GM10266 (cell line): ENCODE results near the gene SMU1.

Source experiments
- DNase-seq: peaks from one replicate; pipeline ENCODE4 v3.0.0; 2012; ENCODE audit errors: extremely low spot score
- TF ChIP-seq, protein P1 (sequence below): IDR thresholded peaks from 2 replicates; pipeline ENCODE4 v1.5.1; 2012; ENCODE audit warnings: mild to moderate bottlenecking, low read depth; ENCODE audit not compliant: control insufficient read depth, insufficient read depth; ENCODE audit errors: missing control alignments

SMU1 gene

DNA sequence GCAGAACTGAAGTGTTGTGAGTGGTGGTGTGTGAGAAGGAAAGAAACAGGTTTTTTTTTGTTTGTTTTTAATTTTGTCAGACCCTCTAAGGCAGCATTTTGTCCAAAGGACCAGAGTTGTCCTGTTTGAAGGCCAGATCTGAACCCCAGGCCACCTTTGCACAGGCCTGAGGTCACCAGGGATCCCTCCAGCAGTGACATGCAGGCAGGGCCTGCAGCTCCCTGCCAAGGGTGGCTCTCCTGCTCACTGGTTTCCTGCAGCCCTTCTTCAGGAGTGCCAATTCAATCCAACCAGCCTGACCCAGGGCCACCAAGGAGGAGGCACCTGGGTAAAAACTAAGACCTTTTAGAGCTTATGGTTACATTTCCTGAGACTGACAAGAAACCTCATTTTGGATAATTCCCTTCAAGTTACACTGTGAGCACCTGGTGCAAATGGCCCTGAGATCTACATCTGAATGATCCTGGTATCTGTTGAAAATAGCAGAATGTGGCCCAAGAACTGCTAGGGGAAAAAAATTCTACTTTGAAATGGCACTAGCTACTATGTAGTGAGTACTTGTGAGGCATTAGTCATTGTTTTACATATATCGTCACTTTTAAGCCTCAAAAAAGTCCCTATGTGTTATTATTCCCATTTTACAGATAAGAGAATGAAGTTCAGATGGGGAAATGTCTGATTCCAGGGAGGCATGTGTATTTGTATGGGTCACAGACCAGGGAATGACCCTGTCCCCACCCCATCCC is 33.5 kb upstream of the SMU1 start:
- TF ChIP-seq, protein P1, sequence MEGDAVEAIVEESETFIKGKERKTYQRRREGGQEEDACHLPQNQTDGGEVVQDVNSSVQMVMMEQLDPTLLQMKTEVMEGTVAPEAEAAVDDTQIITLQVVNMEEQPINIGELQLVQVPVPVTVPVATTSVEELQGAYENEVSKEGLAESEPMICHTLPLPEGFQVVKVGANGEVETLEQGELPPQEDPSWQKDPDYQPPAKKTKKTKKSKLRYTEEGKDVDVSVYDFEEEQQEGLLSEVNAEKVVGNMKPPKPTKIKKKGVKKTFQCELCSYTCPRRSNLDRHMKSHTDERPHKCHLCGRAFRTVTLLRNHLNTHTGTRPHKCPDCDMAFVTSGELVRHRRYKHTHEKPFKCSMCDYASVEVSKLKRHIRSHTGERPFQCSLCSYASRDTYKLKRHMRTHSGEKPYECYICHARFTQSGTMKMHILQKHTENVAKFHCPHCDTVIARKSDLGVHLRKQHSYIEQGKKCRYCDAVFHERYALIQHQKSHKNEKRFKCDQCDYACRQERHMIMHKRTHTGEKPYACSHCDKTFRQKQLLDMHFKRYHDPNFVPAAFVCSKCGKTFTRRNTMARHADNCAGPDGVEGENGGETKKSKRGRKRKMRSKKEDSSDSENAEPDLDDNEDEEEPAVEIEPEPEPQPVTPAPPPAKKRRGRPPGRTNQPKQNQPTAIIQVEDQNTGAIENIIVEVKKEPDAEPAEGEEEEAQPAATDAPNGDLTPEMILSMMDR = no peak
- DNase-seq = no peak

DNA sequence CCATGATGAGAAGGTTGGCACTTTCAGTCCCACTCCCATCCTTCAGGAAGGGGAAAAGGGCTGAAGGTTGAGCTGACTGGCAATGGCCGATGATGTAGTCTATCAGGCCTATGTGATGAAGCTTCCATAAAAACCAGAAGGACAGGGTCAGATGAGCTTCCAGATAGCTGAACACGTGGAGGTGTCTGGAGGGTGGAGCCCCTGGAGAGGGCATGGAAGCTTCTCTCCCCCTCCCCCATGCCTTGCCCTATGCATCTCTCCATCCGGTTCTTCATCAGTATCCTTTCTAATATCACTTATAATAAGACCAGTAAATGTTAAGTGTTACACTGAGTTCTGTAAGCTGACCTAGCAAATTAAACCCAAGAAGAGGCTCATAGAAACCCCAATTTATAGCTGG is 32.6 kb upstream of the SMU1 start:
- TF ChIP-seq, protein P1 = no peak
- DNase-seq = no peak

DNA sequence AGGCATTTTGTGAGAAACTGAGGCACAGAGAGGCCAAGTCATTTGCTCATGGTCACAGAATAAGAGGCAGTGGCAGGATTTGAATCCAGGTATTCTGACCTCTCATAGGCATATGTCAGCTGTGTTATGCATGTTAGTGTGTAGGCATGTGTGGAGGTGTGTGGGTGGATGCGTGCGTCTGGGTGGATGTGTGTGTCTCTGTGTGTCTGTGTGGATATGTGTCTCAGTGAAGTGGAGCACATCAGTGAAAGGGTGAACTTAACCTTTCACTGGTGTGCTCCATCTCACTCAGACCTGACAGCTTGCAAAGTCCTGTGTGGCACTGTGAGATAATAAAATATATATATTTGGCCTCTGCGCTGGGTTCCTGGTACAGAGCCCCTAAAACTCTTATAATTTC is 32.0 kb upstream of the SMU1 start:
- DNase-seq = no peak
- TF ChIP-seq, protein P1 = no peak

DNA sequence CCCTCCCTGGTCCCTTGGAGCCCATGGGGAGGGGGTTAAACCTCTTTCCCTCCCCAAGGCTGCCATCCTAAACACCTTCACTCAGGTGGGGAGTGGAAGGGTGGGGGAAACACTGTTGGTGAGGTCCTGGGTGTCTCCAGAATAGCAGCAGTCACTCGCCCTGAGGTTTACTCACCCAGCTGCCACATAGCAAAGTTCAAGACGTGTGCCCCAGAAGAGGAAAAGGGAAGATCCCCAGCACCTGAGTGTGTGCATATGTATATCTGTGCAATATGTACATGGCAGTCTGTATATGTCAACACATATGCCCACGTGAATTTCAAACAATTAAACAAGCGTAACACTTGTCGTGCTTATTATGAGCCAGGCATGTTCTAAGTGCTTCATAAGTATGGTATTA is 31.3 kb upstream of the SMU1 start:
- DNase-seq = no peak
- TF ChIP-seq, protein P1 = no peak

DNA sequence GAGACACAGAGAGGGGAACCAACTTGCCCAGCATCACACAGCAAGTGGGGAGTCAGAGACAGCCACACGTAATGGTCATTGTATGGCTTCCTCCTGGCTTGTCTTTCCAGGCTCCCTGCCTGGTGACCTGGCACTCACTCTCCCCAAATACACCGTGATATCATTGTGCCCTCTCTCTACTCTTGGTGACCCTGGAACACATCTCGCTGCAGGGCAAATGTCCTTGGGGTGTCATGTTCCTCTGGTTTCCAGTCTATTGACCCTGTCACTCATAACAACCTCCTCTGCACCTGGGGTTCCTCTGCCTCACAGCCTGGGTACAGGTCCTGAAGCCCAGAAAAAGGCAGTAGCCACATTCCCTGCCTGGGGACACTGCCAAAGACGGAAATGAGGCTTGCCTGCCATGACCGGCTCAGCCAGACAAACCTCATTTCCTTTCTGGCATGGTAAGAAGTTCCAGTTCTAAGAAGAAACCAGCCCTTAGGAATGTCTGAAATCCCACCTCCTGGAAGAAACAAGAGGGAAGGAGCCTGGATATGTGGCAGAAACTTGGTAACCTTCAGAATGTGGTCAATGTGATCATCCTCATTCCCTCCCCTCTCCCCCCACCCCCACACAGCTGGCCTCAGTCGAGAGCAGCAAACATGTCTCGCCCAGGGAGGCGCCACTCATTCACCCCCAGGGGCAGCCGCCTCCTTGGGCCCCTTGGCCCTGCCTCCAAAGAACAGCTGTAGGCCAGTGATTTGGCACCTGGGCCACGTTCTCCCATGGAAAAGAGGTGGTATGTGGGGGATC is 30.6 kb upstream of the SMU1 start:
- no peak for DNase-seq
- TF ChIP-seq, protein P1 = no peak

DNA sequence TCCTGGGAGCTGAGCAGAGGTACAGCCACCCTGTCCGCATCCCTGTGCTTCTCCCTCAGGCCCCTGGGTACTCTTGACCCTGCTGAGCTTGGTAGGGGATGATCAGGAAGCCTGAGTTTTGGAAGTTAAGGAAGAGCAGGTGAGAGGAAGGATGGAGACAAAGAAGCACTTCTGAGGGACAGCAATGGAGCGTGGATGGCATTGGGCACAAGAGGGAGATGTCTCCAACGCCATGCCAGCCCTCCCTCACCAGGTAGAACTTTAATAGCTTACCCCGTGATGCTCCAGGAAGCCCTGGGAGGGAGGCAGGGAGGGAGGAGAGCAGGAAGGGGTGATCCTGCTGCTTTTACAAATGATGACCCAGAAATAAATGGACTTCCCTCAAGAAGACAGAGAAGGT is 29.9 kb upstream of the SMU1 start:
- DNase-seq = no peak
- TF ChIP-seq, protein P1 = no peak

DNA sequence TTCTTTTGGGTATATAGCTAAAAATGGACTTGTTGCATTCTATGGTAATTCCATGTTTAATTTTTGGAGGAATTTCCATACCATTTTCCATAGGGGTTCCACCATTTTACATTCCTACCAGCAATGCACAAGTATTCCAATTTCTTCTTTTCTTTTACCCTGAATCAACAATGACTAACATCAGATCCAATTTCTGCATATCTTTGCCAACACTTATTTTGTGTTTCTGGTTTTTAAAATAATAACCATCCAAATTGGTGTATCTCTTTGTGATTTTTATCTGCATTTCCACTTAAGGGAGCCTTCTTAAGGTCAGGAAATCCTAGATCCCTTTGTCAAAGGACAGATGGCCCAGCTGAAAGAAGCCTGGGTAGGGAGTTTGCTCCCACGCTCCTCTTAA is 29.5 kb upstream of the SMU1 start:
- DNase-seq = no peak
- TF ChIP-seq, protein P1 = no peak
